Choroid plexus epithelial cell (primary cell): Measurements from ENCODE around the gene RPGRIP1L.

Experiments
- DNase-seq: peaks from one replicate; pipeline ENCODE4 v3.0.0-alpha.2; 2010; ENCODE audit warnings: low read depth
- H3K4me3 ChIP-seq: 2 replicates; pipeline ENCODE4 v1.5.1; 2011; ENCODE audit warnings: low read depth, mild to moderate bottlenecking, control low read depth, low read length, moderate library complexity
- TF ChIP-seq, protein P1 (sequence below): conservative IDR thresholded peaks from 2 replicates; pipeline ENCODE4 v1.5.1; 2011; ENCODE audit warnings: low read depth, mild to moderate bottlenecking, control low read depth, inconsistent platforms, low read length, moderate library complexity

Gene RPGRIP1L

DNA sequence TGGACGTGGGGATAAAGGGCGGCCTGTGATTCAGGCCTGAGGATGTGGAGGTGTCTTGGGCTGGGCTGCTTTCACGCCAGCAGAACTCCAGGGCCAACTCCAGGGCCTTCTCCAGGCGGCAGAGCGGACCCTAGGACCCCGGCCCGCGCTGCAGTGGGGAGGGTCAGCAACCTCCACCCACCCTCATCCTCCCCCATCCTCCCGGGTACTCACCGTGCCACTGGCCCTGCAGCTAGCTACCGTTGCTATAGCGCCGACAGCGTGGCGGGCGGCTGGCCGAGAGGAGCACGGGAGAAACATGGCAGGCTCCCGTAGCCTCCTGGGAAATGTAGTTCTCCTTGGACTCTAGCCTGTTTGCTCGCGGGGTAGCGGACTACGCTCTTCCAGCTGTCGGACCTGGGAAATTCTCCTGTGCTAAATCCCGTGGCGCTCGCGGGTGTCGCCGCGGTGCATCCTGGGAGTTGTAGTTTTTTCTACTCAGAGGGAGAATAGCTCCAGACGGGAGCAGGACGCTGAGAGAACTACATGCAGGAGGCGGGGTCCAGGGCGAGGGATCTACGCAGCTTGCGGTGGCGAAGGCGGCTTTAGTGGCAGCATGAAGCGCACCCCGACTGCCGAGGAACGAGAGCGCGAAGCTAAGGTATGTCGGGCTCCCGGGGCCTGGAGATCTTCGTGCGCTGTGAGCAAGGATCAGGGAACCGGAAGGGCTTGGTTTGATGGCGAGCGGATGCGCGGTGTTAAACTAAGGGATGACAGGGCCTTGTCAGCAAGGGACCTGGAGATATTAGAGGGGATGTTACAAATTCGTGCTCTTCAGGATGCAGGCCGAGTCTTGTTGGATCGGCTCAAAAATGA is at the start of gene RPGRIP1L, which contains the start of gene FTO:
Gene RPGRIP1L, minus strand, starts transcription at position 270 of the 855 bp plus-strand sequence. CDS start 3,136 bp downstream, outside the sequence.
Gene FTO, plus strand, starts transcription at position 567 of the 855 bp plus-strand sequence.
- peak within 1 kb of the TSS; percentile 94 for H3K4me3 ChIP-seq
- DNase-seq, result peak; percentile 99
- TF ChIP-seq, protein P1, sequence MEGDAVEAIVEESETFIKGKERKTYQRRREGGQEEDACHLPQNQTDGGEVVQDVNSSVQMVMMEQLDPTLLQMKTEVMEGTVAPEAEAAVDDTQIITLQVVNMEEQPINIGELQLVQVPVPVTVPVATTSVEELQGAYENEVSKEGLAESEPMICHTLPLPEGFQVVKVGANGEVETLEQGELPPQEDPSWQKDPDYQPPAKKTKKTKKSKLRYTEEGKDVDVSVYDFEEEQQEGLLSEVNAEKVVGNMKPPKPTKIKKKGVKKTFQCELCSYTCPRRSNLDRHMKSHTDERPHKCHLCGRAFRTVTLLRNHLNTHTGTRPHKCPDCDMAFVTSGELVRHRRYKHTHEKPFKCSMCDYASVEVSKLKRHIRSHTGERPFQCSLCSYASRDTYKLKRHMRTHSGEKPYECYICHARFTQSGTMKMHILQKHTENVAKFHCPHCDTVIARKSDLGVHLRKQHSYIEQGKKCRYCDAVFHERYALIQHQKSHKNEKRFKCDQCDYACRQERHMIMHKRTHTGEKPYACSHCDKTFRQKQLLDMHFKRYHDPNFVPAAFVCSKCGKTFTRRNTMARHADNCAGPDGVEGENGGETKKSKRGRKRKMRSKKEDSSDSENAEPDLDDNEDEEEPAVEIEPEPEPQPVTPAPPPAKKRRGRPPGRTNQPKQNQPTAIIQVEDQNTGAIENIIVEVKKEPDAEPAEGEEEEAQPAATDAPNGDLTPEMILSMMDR, result no peak

DNA sequence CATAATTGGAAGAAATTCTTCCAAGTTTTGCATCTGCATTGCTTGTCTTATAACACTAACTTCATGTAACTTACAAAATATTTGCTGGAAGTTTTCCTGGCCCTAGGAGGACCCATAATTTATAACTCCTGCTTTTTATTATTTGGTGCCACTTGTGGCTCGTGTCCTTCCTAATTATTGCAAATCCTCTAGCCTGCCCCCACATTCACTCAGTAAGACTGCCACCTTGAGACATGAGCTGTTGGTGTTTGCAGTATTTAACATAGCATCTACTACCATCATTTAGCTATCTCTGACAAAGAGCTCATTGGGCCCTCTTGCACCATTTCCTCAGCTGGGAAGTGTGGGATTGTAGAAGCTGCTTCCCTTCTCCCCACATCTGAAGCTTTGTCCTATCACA is 49.8 kb upstream of the RPGRIP1L start:
- no peak overlapping the region for H3K4me3 ChIP-seq
- TF ChIP-seq, protein P1, result no peak

DNA sequence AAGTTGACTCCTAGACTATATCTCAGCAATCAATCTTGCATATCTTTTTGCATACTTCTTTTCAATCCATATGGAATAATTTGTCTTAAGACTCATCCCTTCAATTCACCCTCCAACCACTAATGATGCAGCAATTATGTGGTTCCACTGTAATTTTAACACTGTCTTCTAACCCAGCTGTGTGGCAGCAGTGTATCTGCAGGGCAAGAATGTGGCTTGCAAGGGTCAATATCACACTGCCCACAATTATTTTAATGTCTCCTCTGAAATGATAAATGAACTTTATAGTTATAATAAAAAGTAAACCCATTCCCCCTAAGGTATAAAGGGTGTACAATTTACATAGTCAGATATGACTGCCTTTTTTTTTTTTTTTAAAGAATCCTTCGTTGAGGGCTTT is 48.9 kb upstream of the RPGRIP1L start:
- TF ChIP-seq, protein P1, result no peak
- H3K4me3 ChIP-seq, result no peak overlapping the region
- DNase-seq, result no peak

More for the DNA sequence above, 49.8 kb upstream of the RPGRIP1L start:
- DNase-seq, result no peak

DNA sequence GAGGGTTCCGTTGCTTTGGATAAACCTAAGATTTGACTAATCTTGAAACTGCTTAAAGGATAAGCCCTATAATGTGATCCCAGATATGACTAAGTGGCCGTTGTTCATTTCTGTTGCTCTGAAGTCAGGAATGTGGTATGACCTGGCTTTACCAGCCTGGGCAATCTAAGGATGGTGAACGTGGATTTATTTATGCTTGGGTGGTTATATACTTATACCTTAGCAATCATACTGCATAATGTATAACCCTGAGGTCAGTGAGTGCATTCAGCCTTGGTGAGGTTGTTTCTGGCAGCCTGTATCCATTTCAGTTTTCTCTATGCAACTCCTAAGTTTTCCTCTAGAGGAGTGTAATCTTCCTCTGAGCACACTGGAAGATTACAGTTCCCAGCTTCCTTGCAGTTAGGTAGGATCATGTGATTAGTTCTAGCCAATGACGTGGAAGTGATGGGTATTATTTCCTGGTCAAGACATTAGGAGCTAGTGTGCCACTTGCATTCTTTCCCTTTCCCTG is 42.2 kb upstream of the RPGRIP1L start:
- H3K4me3 ChIP-seq, result no peak overlapping the region
- TF ChIP-seq, protein P1, result peak; percentile 29

DNA sequence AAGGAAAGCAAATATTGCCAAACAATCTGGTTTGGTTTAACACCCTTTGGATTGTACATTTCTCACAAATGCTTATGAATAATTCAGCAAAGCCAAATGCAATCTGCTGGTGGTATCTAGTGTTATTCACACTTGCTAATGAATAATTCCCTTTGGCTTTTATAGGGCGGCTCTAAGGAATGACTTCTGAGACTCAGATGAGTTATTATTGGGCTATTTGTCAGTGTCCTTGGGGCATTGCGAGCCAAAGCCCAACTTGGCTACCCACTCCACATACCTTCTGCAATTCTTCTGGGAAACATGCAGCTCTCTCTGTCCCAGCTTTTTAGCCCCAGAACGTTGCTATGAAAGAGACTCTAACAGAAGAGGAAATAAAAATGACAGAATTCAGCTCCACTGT is 41.4 kb upstream of the RPGRIP1L start:
- no peak overlapping the region for H3K4me3 ChIP-seq
- DNase-seq, result no peak
- TF ChIP-seq, protein P1, result no peak

More for the DNA sequence above, 42.2 kb upstream of the RPGRIP1L start:
- no peak for DNase-seq

DNA sequence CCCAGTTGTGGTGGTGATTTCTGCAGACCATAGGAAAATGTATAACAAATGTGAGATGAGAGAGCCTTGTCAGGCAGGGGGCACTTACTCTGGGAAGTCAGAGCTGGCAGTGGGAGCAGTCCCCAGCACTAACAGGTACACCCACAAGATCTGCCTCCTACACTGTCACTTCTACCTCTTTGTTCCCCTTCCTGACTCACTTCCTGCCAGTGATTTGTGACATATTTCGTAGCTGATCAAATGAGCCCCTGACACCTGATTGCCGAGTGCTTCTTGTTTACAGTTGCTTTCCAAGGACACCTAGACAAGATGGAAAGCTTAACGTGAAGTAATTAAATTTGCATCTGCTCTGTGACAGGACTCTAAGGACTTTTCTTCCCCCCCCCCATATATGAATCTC is 40.8 kb upstream of the RPGRIP1L start:
- TF ChIP-seq, protein P1, result no peak
- no peak for DNase-seq
- no peak overlapping the region for H3K4me3 ChIP-seq
